RKO (cell line): Measurements from ENCODE around the gene NFATC4.
"Not testable (repeated sequence)": the region's sequence is repeated elsewhere in the genome, so short reads cannot be mapped to it uniquely, and the experiment has no call there.

Experiments
- DNase-seq: peaks from one replicate; pipeline ENCODE4 v3.0.0-alpha.2; 2016; ENCODE audit warnings: low spot score

The NFATC4 gene

GRCh38 chr14:24367514-24368211, at the start of gene NFATC4:
TSS of gene NFATC4 (plus strand) at chr14:24368184. CDS start at chr14:24368341, 157 bp downstream.
- DNase-seq = peak; percentile 35

GRCh38 chr14:24321212-24321975, 46.6 kb upstream of the NFATC4 start:
- DNase-seq = no peak

- DNase-seq = no peak
Observed at GRCh38 chr14:24322672-24323071, 45.3 kb upstream of the NFATC4 start.

GRCh38 chr14:24323341-24323740, 44.6 kb upstream of the NFATC4 start:
- DNase-seq = no peak

- DNase-seq = no peak
Observed at GRCh38 chr14:24324024-24324423, 44.0 kb upstream of the NFATC4 start.

GRCh38 chr14:24325041-24325530, 42.9 kb upstream of the NFATC4 start:
- DNase-seq = no peak

GRCh38 chr14:24325963-24326362, 42.0 kb upstream of the NFATC4 start:
- no peak for DNase-seq

- DNase-seq = no peak
Observed at GRCh38 chr14:24327303-24327702, 40.7 kb upstream of the NFATC4 start.

GRCh38 chr14:24327914-24328313, 40.1 kb upstream of the NFATC4 start:
- not testable (repeated sequence) for DNase-seq

- DNase-seq = no peak
Observed at GRCh38 chr14:24329073-24329663, 38.8 kb upstream of the NFATC4 start.

- DNase-seq = no peak
Observed at GRCh38 chr14:24329736-24330135, 38.2 kb upstream of the NFATC4 start.

- DNase-seq = no peak
Observed at GRCh38 chr14:24330973-24331674, 36.9 kb upstream of the NFATC4 start.

GRCh38 chr14:24331731-24332267, 36.2 kb upstream of the NFATC4 start:
- no peak for DNase-seq

GRCh38 chr14:24332268-24332993, 35.6 kb upstream of the NFATC4 start:
- DNase-seq = peak; percentile 23

GRCh38 chr14:24334431-24335291, 33.3 kb upstream of the NFATC4 start, which contains the start of gene ADCY4:
TSS of gene ADCY4 (minus strand) at chr14:24335071. CDS start at chr14:24334652, 419 bp downstream.
- DNase-seq = no peak

- DNase-seq = no peak
Observed at GRCh38 chr14:24335461-24336171, 32.4 kb upstream of the NFATC4 start.

- DNase-seq = no peak
Observed at GRCh38 chr14:24337144-24337823, 30.7 kb upstream of the NFATC4 start.

- DNase-seq = no peak
Observed at GRCh38 chr14:24337824-24338175, 30.2 kb upstream of the NFATC4 start.

GRCh38 chr14:24338843-24339242, 29.1 kb upstream of the NFATC4 start:
- no peak for DNase-seq
